Measurements from ENCODE around the gene PFKFB4.
"Not testable (repeated sequence)": the region's sequence is repeated elsewhere in the genome, so short reads cannot be mapped to it uniquely, and the experiment has no call there.

Gene PFKFB4

GRCh38 chr3:48555949-48556795 lies 431 bp downstream of the PFKFB4 start:
- peak; percentile 25 for DNase-seq (ENCODE audit: low spot score)
- TF ChIP-seq CTCF (IDR thresholded peaks at IDR 0.05; ENCODE audit: extremely low read depth, insufficient read depth, missing control alignments): no peak
- in situ Hi-C loops (cut with MboI; ENCODE audit: low pct_unique_long_range_greater_than_20kb, low sequenced_read_pairs, unreplicated experiment): no loop called here

GRCh38 chr3:48555231-48555948 lies 1.2 kb downstream of the PFKFB4 start:
- DNase-seq (ENCODE audit: low spot score): no peak
- in situ Hi-C loops (cut with MboI; ENCODE audit: low pct_unique_long_range_greater_than_20kb, low sequenced_read_pairs, unreplicated experiment): no loop called here
- no peak for TF ChIP-seq CTCF (IDR thresholded peaks at IDR 0.05; ENCODE audit: extremely low read depth, insufficient read depth, missing control alignments)

- TF ChIP-seq CTCF (IDR thresholded peaks at IDR 0.05; ENCODE audit: extremely low read depth, insufficient read depth, missing control alignments): no peak
- in situ Hi-C loops (cut with MboI; ENCODE audit: low pct_unique_long_range_greater_than_20kb, low sequenced_read_pairs, unreplicated experiment): no loop called here
- DNase-seq (ENCODE audit: low spot score): no peak
Measured at GRCh38 chr3:48553886-48554845, 2.4 kb downstream of the PFKFB4 start.

- no peak for TF ChIP-seq CTCF (IDR thresholded peaks at IDR 0.05; ENCODE audit: extremely low read depth, insufficient read depth, missing control alignments)
- in situ Hi-C loops (cut with MboI; ENCODE audit: low pct_unique_long_range_greater_than_20kb, low sequenced_read_pairs, unreplicated experiment): no loop called here
- no peak for DNase-seq (ENCODE audit: low spot score)
Measured at GRCh38 chr3:48553361-48553760, 3.2 kb downstream of the PFKFB4 start.

GRCh38 chr3:48552111-48552951 lies 4.3 kb downstream of the PFKFB4 start:
- no peak for TF ChIP-seq CTCF (IDR thresholded peaks at IDR 0.05; ENCODE audit: extremely low read depth, insufficient read depth, missing control alignments)
- no peak for DNase-seq (ENCODE audit: low spot score)

GRCh38 chr3:48551651-48552050 lies 5.0 kb downstream of the PFKFB4 start:
- in situ Hi-C loops (cut with MboI; ENCODE audit: low pct_unique_long_range_greater_than_20kb, low sequenced_read_pairs, unreplicated experiment); DNase-seq (ENCODE audit: low spot score): not testable (repeated sequence)

More at GRCh38 chr3:48552111-48552951, 4.3 kb downstream of the PFKFB4 start:
- in situ Hi-C loops (cut with MboI; ENCODE audit: low pct_unique_long_range_greater_than_20kb, low sequenced_read_pairs, unreplicated experiment): no loop called here

Data from GM13977 (cell line).